Endothelial cell of umbilical vein (primary cell): ENCODE results near the gene CD200R1L. TPM values are rescaled to one million over a fixed set of nuclear protein-coding genes. Genes with fewer than 3 reads are reported as not detected.

Experiments used
- BruUV-seq: library from RNA; stranded (reverse); fragments of 400-500 nt; replicated peaks from 2 replicates; lab custom pipeline; 2021; lab: Mats Ljungman, UMichigan
- CTCF ChIA-PET: fragments of 300-600, 350-600 bp; sonication (Branson Sonifier 250); formaldehyde crosslinking; loops from one replicate; lab custom pipeline; 2021; ENCODE audit warnings: antibody characterized with exemption, inconsistent platforms; lab: Charles Lee
- POLR2A ChIA-PET: fragments of 300-600, 350-600 bp; sonication (Branson Sonifier 250); formaldehyde crosslinking; loops from one replicate; lab custom pipeline; 2021; ENCODE audit warnings: antibody characterized with exemption, inconsistent platforms; lab: Charles Lee
- DNase-seq: peaks from one replicate; pipeline ENCODE4 v3.0.0-alpha.2; 2011; ENCODE audit warnings: low read depth, low spot score
- FAIRE-seq: peaks from 2 replicates; lab custom pipeline; 2011; peaks lifted over from hg19 to GRCh38; lab: Jason Lieb, UNC
- H2AFZ ChIP-seq: 2 replicates; pipeline ENCODE4 v1.6.0; 2012; ENCODE audit warnings: low read depth, low read length, control low read depth, inconsistent platforms
- H3K27ac ChIP-seq: 2 replicates; pipeline ENCODE4 v1.5.1; 2011; ENCODE audit warnings: low read depth, mild to moderate bottlenecking, control low read depth, low read length, moderate library complexity; ENCODE audit not compliant: insufficient read depth
- H3K27me3 ChIP-seq, 2 experiments: 2 replicates each; pipeline versions ENCODE4 v1.6.0 to v1.6.1; 2011; ENCODE audit warnings: low read length in 2 of 2, mixed read lengths in 1 of 2; ENCODE audit not compliant: control insufficient read depth in 2 of 2, insufficient read depth in 2 of 2
- H3K36me3 ChIP-seq, 2 experiments: 2 replicates in 1 of 2; 3 replicates in 1 of 2; pipeline ENCODE4 v1.5.1; 2011; ENCODE audit warnings: low read length in 2 of 2, mild to moderate bottlenecking in 1 of 2, moderate library complexity in 1 of 2; ENCODE audit not compliant: control insufficient read depth in 2 of 2, insufficient read depth in 2 of 2; ENCODE audit errors: extremely low read depth in 1 of 2
- H3K4me1 ChIP-seq: 3 replicates; pipeline ENCODE4 v1.5.1; 2011; ENCODE audit warnings: mild to moderate bottlenecking, low read length; ENCODE audit not compliant: control insufficient read depth, insufficient read depth; ENCODE audit errors: extremely low read depth
- H3K4me2 ChIP-seq: 2 replicates; pipeline ENCODE4 v1.6.1; 2011; ENCODE audit warnings: low read length, control low read depth, mixed read lengths; ENCODE audit not compliant: insufficient read depth
- H3K4me3 ChIP-seq, 3 experiments: fragments of 200-600 bp in 1 of 3; sonication (generic), shearing (Covaris generic) in 1 of 3; replicated peaks in 1 of 3; 2 replicates each; pipeline ENCODE4 v1.5.1; 2011 to 2016; ENCODE audit warnings: control low read depth in 3 of 3, low read length in 3 of 3, mild to moderate bottlenecking in 2 of 3, inconsistent platforms in 1 of 3, low read depth in 1 of 3, moderate library complexity in 1 of 3; ENCODE audit not compliant: insufficient read depth in 1 of 3
- H3K79me2 ChIP-seq: 2 replicates; pipeline ENCODE4 v1.6.0; 2012; ENCODE audit warnings: low read length, inconsistent platforms; ENCODE audit not compliant: control insufficient read depth, insufficient read depth
- H3K9ac ChIP-seq: replicated peaks from 2 replicates; pipeline ENCODE3; 2011; ENCODE audit warnings: low read length, control low read depth; ENCODE audit not compliant: insufficient read depth; ENCODE audit errors: extremely low read depth
- H3K9me1 ChIP-seq: replicated peaks from 3 replicates; pipeline ENCODE4 v1.6.0; 2011; ENCODE audit warnings: mild to moderate bottlenecking, low read length; ENCODE audit not compliant: control insufficient read depth, insufficient read depth; ENCODE audit errors: extremely low read depth
- H3K9me3 ChIP-seq: replicated peaks from 2 replicates; pipeline ENCODE4 v1.5.1; 2012; ENCODE audit warnings: low read length, inconsistent platforms; ENCODE audit not compliant: control insufficient read depth, insufficient read depth
- H4K20me1 ChIP-seq: replicated peaks from 2 replicates; pipeline ENCODE3; 2011; ENCODE audit warnings: mild to moderate bottlenecking, low read length; ENCODE audit not compliant: control insufficient read depth, insufficient read depth; ENCODE audit errors: extremely low read depth
- CTCF ChIP-seq, 2 donors: IDR thresholded peaks; 1 replicate in 1 of 2; 2 replicates in 1 of 2; pipeline ENCODE4 v1.5.1; 2011; ENCODE audit warnings: low read length in 2 of 2, mild to moderate bottlenecking in 2 of 2, moderate library complexity in 2 of 2, control low read depth in 1 of 2, inconsistent platforms in 1 of 2, low read depth in 1 of 2; ENCODE audit not compliant: insufficient read depth in 1 of 2; ENCODE audit errors: extremely low read depth in 1 of 2
- EZH2 ChIP-seq: IDR thresholded peaks from 2 replicates; pipeline ENCODE4 v1.6.1; 2012; ENCODE audit warnings: borderline replicate concordance, low read depth, mild to moderate bottlenecking, moderate library complexity, low read length, inconsistent platforms; ENCODE audit not compliant: severe bottlenecking
- FOS ChIP-seq: IDR thresholded peaks from 2 replicates; pipeline ENCODE4 v1.6.1; 2011; ENCODE audit warnings: mild to moderate bottlenecking, low read length, moderate library complexity, borderline replicate concordance; ENCODE audit not compliant: insufficient read depth
- GATA2 ChIP-seq: IDR thresholded peaks from 2 replicates; pipeline ENCODE4 v1.7.0; 2011; ENCODE audit warnings: low read depth, mild to moderate bottlenecking, moderate library complexity, mixed read lengths, low read length; ENCODE audit not compliant: insufficient read length, insufficient read depth
- MYC ChIP-seq: IDR thresholded peaks from one replicate; pipeline ENCODE4 v1.6.1; 2011; ENCODE audit warnings: mild to moderate bottlenecking, low read depth, low read length
- POLR2A ChIP-seq: IDR thresholded peaks from 2 replicates; pipeline ENCODE4 v1.6.1; 2012; ENCODE audit warnings: low read depth, mild to moderate bottlenecking, control low read depth, low read length
- POLR2AphosphoS5 ChIP-seq: IDR thresholded peaks from 2 replicates; pipeline ENCODE4 v1.6.1; 2012; ENCODE audit warnings: low read depth, mild to moderate bottlenecking, control low read depth, low read length, moderate library complexity; ENCODE audit not compliant: insufficient read depth
- dilution Hi-C: fragments of 300-500 bp; cut with MboI; formaldehyde crosslinking; loops from one replicate; pipeline ENCODE4 v1.15.0; 2019; ENCODE audit warnings: low sequenced_read_pairs; ENCODE audit not compliant: extremely low pct_ligation_motif_present
- intact Hi-C: fragments of 100-400 bp; cut with micrococcal nuclease; formaldehyde crosslinking; loops from one replicate; pipeline ENCODE4 v1.10.0; 2022
- polyA plus RNA-seq, 4 experiments: library from polyadenylated mRNA; depleted of rRNA in 3 of 4; stranded (reverse) in 3 of 4; unstranded in 1 of 4; fragments of >200 nt; gene quantifications; 2 replicates each; pipeline versions ENCODE4 v1.2.1 to v1.2.3, GENCODE V29; 2011 to 2012; ENCODE audit warnings: missing spikeins in 1 of 4
- total RNA-seq: library from RNA; stranded (reverse); gene quantifications from 2 replicates; pipeline ENCODE4 v1.2.3, GENCODE V29; 2021
- TF ChIP-seq, protein P1 (sequence below): IDR thresholded peaks from 2 replicates; pipeline ENCODE4 v1.6.1; 2011; ENCODE audit not compliant: insufficient read depth, insufficient read length

CD200R1L gene
- total and polyA plus RNA-seq, 2 donors (not counting 3 experiments of a cell fraction or from before 2014, with no cell fraction given), result not detected

DNA sequence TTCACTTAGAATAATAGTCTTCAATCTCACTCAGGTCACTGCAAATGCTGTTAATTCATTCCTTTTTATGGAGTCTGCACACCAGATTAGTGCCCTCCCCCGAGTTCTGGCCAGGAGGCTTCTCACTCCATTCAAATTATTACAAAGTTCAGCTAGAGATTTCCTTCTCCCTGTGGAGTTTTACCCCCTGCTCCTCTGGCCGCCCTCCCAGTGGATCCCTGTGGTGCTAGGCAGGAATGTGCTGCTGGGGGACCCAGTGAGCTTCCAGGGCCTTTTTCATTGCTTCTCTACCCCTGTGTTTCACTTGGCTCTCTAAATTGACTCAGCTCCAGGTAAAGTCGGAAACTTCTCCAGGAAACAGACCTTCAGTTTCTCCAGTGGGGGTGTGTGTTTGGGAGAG lies 42.7 kb upstream of the CD200R1L start:
- DNase-seq (no peak), FAIRE-seq (no peak)
- no peaks in the 10 kb centered on the region for H3K36me3 ChIP-seq
- H3K4me2 ChIP-seq, result no peak overlapping the region
- H3K9me1 ChIP-seq, result no peaks in the 10 kb centered on the region
- H3K27me3 ChIP-seq, result no peaks in the 10 kb centered on the region
- BruUV-seq, result no TSS peak
- no peaks in the 10 kb centered on the region for H3K79me2 ChIP-seq
- H4K20me1 ChIP-seq, result no peaks in the 10 kb centered on the region
- ChIA-PET CTCF (interaction anchor here (1.5 kb wide), 1 partner anchor 16 kb away, joined by 3 read pairs; no protein-coding TSS in a partner anchor), POLR2A (no interaction called here)
- H3K9ac ChIP-seq, result no peak overlapping the region
- intact Hi-C loops, result no loop called here
- H2AFZ ChIP-seq, result no peak overlapping the region
- dilution Hi-C loops, result no loop called here
- no peaks in the 10 kb centered on the region for H3K4me1 ChIP-seq
- no peak overlapping the region for H3K27ac ChIP-seq
- no peak overlapping the region for H3K4me3 ChIP-seq
- no peaks in the 10 kb centered on the region for H3K9me3 ChIP-seq
- TF ChIP-seq CTCF (IDR thresholded peaks at IDR 0.05; ENCODE audit: extremely low read depth in 1 of 2, insufficient read depth in 1 of 2, low read depth in 1 of 2, low read length in 2 of 2) (no peak), POLR2AphosphoS5 (no peak)

DNA sequence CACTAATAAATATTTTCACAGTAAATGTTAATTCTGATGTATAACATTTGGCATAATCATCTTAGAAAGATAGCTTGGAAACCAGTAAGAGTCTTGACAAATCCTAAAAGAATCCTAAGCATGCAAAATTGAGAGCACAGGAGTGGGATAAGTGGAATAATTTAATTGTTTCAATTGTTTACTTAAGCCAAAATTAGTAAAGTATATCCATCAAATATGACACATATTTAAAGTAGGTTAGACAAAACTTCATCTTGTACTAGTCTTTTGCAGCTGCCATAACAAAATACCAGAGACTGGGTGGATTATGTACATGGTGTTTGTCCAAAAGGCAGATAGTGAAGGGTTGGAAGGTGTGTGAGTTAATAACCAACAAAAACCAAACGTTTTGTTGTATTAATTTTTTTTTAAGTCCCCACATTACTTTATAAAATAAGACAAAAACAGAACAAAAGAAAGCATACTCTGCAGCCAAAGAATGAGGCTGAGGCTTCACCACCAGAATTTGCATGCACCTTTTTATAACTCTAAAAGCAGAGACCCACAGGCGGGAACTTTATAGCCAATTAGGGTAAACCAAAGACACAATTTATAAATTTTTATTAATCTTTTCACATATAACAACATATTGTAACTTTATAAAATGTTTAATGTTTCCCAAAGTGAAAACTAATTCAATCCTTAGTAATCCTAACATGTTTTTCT lies 41.9 kb upstream of the CD200R1L start:
- ChIA-PET POLR2A (no interaction called here), CTCF (no interaction called here)
- dilution Hi-C loops, result no loop called here

More for the DNA sequence above, 41.9 kb upstream of the CD200R1L start:
- DNase-seq, result no peak
- TF ChIP-seq EZH2, result no peak
- TF ChIP-seq, protein P1, sequence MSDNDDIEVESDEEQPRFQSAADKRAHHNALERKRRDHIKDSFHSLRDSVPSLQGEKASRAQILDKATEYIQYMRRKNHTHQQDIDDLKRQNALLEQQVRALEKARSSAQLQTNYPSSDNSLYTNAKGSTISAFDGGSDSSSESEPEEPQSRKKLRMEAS, result no peak
- TF ChIP-seq FOS, result no peak
- no peak for TF ChIP-seq POLR2AphosphoS5
- no peak for TF ChIP-seq MYC
- no peak for TF ChIP-seq POLR2A
- no peak for TF ChIP-seq GATA2
- Histone ChIP-seq H3K4me3 (no peak overlapping the region), H3K4me2 (no peak overlapping the region), H3K4me1 (no peaks in the 10 kb centered on the region), H3K36me3 (no peaks in the 10 kb centered on the region), H4K20me1 (no peaks in the 10 kb centered on the region), H3K9me1 (no peaks in the 10 kb centered on the region), H3K9ac (no peak overlapping the region), H2AFZ (no peak overlapping the region), H3K27me3 (no peaks in the 10 kb centered on the region), H3K9me3 (no peaks in the 10 kb centered on the region), H3K27ac (no peak overlapping the region), H3K79me2 (no peaks in the 10 kb centered on the region)
- intact Hi-C loops, result no loop called here
- no TSS peak for BruUV-seq
- no peak for FAIRE-seq
